GM23338 (cell line): ENCODE results near the gene NCKAP1. TPM values are rescaled to one million over a fixed set of nuclear protein-coding genes. Genes with fewer than 3 reads are reported as not detected.

Experiments used
- ATAC-seq: fragments of 200-7000 bp; cut with Tn5 transposase; 3 replicates; pipeline ENCODE4 v1.9.1; 2020
- DNase-seq: peaks from one replicate; pipeline ENCODE4 v3.0.0-alpha.2; 2015; ENCODE audit warnings: low spot score
- H2AFZ ChIP-seq: fragments of 200-600 bp; sonication (generic); 2 replicates; pipeline ENCODE4 v1.8.0; 2016; ENCODE audit warnings: antibody characterized with exemption, mild to moderate bottlenecking, moderate library complexity
- H3F3A ChIP-seq: fragments of 200-600 bp; sonication (generic); replicated peaks from 2 replicates; pipeline ENCODE4 v1.8.0; 2017; ENCODE audit warnings: antibody characterized with exemption, mixed run types, low read depth
- H3K27ac ChIP-seq: fragments of 200-600 bp; sonication (generic); 2 replicates; pipeline ENCODE4 v1.6.1; 2016; ENCODE audit warnings: low read depth
- H3K27me3 ChIP-seq: fragments of 200-600 bp; sonication (generic); 2 replicates; pipeline ENCODE4 v1.8.0; 2016; ENCODE audit warnings: mild to moderate bottlenecking, mixed run types, moderate library complexity; ENCODE audit not compliant: insufficient read depth
- H3K36me3 ChIP-seq: fragments of 200-600 bp; sonication (generic); 2 replicates; pipeline ENCODE4 v1.8.0; 2016; ENCODE audit warnings: mild to moderate bottlenecking; ENCODE audit not compliant: insufficient read depth
- H3K4me1 ChIP-seq: fragments of 200-600 bp; sonication (generic); 2 replicates; pipeline ENCODE4 v1.8.0; 2016; ENCODE audit warnings: mild to moderate bottlenecking, moderate library complexity; ENCODE audit not compliant: insufficient read depth
- H3K4me2 ChIP-seq: fragments of 200-600 bp; sonication (generic); 2 replicates; pipeline ENCODE4 v1.7.1; 2017; ENCODE audit warnings: mixed run types
- H3K4me3 ChIP-seq: fragments of 200-600 bp; sonication (generic); 2 replicates; pipeline ENCODE4 v1.6.1; 2016; ENCODE audit warnings: mixed run types
- H3K79me2 ChIP-seq: fragments of 200-600 bp; sonication (generic); replicated peaks from 2 replicates; pipeline ENCODE4 v1.8.0; 2017; ENCODE audit warnings: mild to moderate bottlenecking; ENCODE audit not compliant: insufficient read depth
- H3K9me2 ChIP-seq: fragments of 200-600 bp; sonication (generic); 2 replicates; pipeline ENCODE4 v1.8.0; 2017; ENCODE audit not compliant: insufficient read depth
- H4K20me1 ChIP-seq: fragments of 200-600 bp; sonication (generic); replicated peaks from 2 replicates; pipeline ENCODE4 v1.8.0; 2017; ENCODE audit warnings: mild to moderate bottlenecking; ENCODE audit not compliant: insufficient read depth
- H3K27ac Mint-ChIP-seq: 2 replicates; pipeline ENCODE4 v1.8.0; 2020; ENCODE audit warnings: inconsistent platforms, mild to moderate bottlenecking, moderate library complexity, mixed read lengths
- H3K27me3 Mint-ChIP-seq: 3 replicates; pipeline ENCODE4 v1.8.0; 2022; ENCODE audit warnings: low read depth, mild to moderate bottlenecking, moderate library complexity, mixed read lengths, inconsistent platforms; ENCODE audit not compliant: insufficient read depth, poor library complexity
- H3K36me3 Mint-ChIP-seq: 3 replicates; pipeline ENCODE4 v1.8.0; 2021; ENCODE audit warnings: low read depth, mild to moderate bottlenecking, inconsistent platforms, moderate library complexity, mixed read lengths
- H3K4me1 Mint-ChIP-seq: 3 replicates; pipeline ENCODE4 v1.8.0; 2020; ENCODE audit warnings: mild to moderate bottlenecking, inconsistent platforms, mixed read lengths
- H3K4me3 Mint-ChIP-seq: 3 replicates; pipeline ENCODE4 v1.8.0; 2021; ENCODE audit warnings: moderate library complexity, mild to moderate bottlenecking, inconsistent platforms, mixed read lengths
- H3K9me3 Mint-ChIP-seq: 3 replicates; pipeline ENCODE4 v1.8.0; 2020; ENCODE audit warnings: moderate library complexity, mild to moderate bottlenecking, inconsistent platforms, mixed read lengths
- CREB1 ChIP-seq: fragments of 250-450 bp; sonication (Bioruptor Pico); IDR thresholded peaks from 2 replicates; pipeline ENCODE4 v1.5.0; 2020; ENCODE audit warnings: low read depth, mild to moderate bottlenecking, moderate library complexity
- CTCF ChIP-seq, 2 experiments: fragments of 200-600 bp in 1 of 2; sonication (generic) in 1 of 2; conservative IDR thresholded peaks; 2 replicates each; pipeline versions ENCODE4 v1.5.1 to v1.6.1; 2016 to 2017; ENCODE audit warnings: antibody characterized with exemption in 2 of 2, low read depth in 2 of 2, mild to moderate bottlenecking in 2 of 2, moderate library complexity in 1 of 2
- ETS1 ChIP-seq: IDR thresholded peaks from 2 replicates; pipeline ENCODE4 v1.6.1; 2016; ENCODE audit warnings: antibody characterized with exemption
- EZH2 ChIP-seq: fragments of 200-600 bp; sonication (generic); IDR thresholded peaks from one replicate; pipeline ENCODE4 v1.8.0; 2017; ENCODE audit warnings: antibody characterized with exemption, mild to moderate bottlenecking, low read depth; ENCODE audit not compliant: unreplicated experiment
- EZH2phosphoT487 ChIP-seq: fragments of 200-600 bp; sonication (generic); IDR thresholded peaks from one replicate; pipeline ENCODE4 v1.8.1; 2018; ENCODE audit warnings: antibody characterized with exemption; ENCODE audit not compliant: unreplicated experiment
- JUNB ChIP-seq: IDR thresholded peaks from one replicate; pipeline ENCODE4 v1.6.1; 2016; ENCODE audit warnings: antibody characterized with exemption; ENCODE audit not compliant: unreplicated experiment
- NANOG ChIP-seq: IDR thresholded peaks from 2 replicates; pipeline ENCODE4 v1.6.1; 2016; ENCODE audit warnings: antibody characterized with exemption, borderline replicate concordance
- POLR2AphosphoS5 ChIP-seq: IDR thresholded peaks from 2 replicates; pipeline ENCODE4 v1.6.1; 2016; ENCODE audit warnings: antibody characterized with exemption, low read depth
- REST ChIP-seq: IDR thresholded peaks from one replicate; pipeline ENCODE4 v1.6.1; 2018; ENCODE audit warnings: antibody characterized with exemption; ENCODE audit not compliant: unreplicated experiment
- STAT1 ChIP-seq: IDR thresholded peaks from one replicate; pipeline ENCODE4 v1.6.1; 2016; ENCODE audit warnings: antibody characterized with exemption; ENCODE audit not compliant: unreplicated experiment
- ZNF114 ChIP-seq: fragments of 250-450 bp; sonication (Bioruptor Pico); IDR thresholded peaks from 2 replicates; pipeline ENCODE4 v1.5.0; 2020; ENCODE audit warnings: mild to moderate bottlenecking, moderate library complexity
- ZNF331 ChIP-seq: fragments of 250-450 bp; sonication (Bioruptor Pico); IDR thresholded peaks from 2 replicates; pipeline ENCODE4 v1.5.0; 2020; ENCODE audit warnings: low read depth, mild to moderate bottlenecking, moderate library complexity
- ZNF462 ChIP-seq: fragments of 250-450 bp; sonication (Bioruptor Pico); IDR thresholded peaks from 2 replicates; pipeline ENCODE4 v1.5.0; 2020; ENCODE audit warnings: mild to moderate bottlenecking, moderate library complexity
- polyA plus RNA-seq: library from polyadenylated mRNA; unstranded; fragments of >200 nt; fragmentation: Nextera tagmentation; extraction: Ambion mirVana; gene quantifications from 2 replicates; pipeline ENCODE4 v1.2.1, GENCODE V29; 2016
- total RNA-seq: library from RNA; depleted of rRNA; stranded (reverse); fragments of >200 nt; shearing (Covaris generic); gene quantifications from 2 replicates; pipeline ENCODE4 v1.2.3, GENCODE V29; 2014

The NCKAP1 gene
- total and polyA plus RNA-seq, 2 experiments from 2014 or later, result 53.8 to 157 TPM

- DNase-seq (no peak), ATAC-seq (no peak)
- H3K9me2 ChIP-seq, result no peaks in the 10 kb centered on the region
- Mint-ChIP-seq H3K27ac (no peak overlapping the region), H3K4me3 (no peak overlapping the region), H3K4me1 (0 out of 3 replicates have a peak, but pooled peaks cover 2% of the 10 kb centered on the region), H3K27me3 (peaks cover 8% of the 10 kb centered on the region), H3K36me3 (peaks cover 20% of the 10 kb centered on the region), H3K9me3 (peaks cover 20% of the 10 kb centered on the region)
- H3K4me2 ChIP-seq, result no peak overlapping the region
- no peaks in the 10 kb centered on the region for H4K20me1 ChIP-seq
- H2AFZ ChIP-seq, result no peak overlapping the region
- no peak overlapping the region for H3K27ac ChIP-seq
- H3K27me3 ChIP-seq, result no peaks in the 10 kb centered on the region
- TF ChIP-seq ZNF331 (CRISPR knock-in tag) (no peak), POLR2AphosphoS5 (no peak), ZNF114 (CRISPR knock-in tag) (no peak), REST (no peak), ETS1 (no peak), ZNF462 (CRISPR knock-in tag) (no peak), CTCF (conservative IDR thresholded peaks at IDR 0.05; ENCODE audit: low read depth in 2 of 2) (no peak), NANOG (no peak), CREB1 (CRISPR knock-in tag) (no peak), EZH2phosphoT487 (no peak), JUNB (no peak), EZH2 (no peak), STAT1 (no peak)
- no peaks in the 10 kb centered on the region for H3K36me3 ChIP-seq
- no peaks in the 10 kb centered on the region for H3K79me2 ChIP-seq
- no peaks in the 10 kb centered on the region for H3K4me1 ChIP-seq
- H3F3A ChIP-seq, result no peaks in the 10 kb centered on the region
- no peak overlapping the region for H3K4me3 ChIP-seq
Observed at GRCh38 chr2:183068561-183068960, 30.3 kb upstream of the NCKAP1 start.
